ENCODE measurements around the gene ELMO3. TPM values are rescaled to one million over a fixed set of nuclear protein-coding genes. Genes with fewer than 3 reads are reported as not detected.

Gene ELMO3, protein sequence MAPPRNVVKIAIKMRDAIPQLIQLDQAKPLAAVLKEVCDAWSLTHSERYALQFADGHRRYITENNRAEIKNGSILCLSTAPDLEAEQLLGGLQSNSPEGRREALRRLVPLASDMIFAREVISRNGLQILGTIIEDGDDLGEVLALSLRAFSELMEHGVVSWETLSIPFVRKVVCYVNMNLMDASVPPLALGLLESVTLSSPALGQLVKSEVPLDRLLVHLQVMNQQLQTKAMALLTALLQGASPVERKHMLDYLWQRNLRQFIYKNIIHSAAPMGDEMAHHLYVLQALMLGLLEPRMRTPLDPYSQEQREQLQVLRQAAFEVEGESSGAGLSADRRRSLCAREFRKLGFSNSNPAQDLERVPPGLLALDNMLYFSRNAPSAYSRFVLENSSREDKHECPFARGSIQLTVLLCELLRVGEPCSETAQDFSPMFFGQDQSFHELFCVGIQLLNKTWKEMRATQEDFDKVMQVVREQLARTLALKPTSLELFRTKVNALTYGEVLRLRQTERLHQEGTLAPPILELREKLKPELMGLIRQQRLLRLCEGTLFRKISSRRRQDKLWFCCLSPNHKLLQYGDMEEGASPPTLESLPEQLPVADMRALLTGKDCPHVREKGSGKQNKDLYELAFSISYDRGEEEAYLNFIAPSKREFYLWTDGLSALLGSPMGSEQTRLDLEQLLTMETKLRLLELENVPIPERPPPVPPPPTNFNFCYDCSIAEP
- 1 to 10 TPM; 5.0 to 5.6 TPM for total RNA-seq

- POLR2A ChIA-PET, result interaction anchor here (1.3 kb wide), 1 partner anchor 27 kb away, joined by 3 read pairs; the partner anchor contains the start of gene TMEM208
- no peaks in the 10 kb centered on the region for H3K9me3 Mint-ChIP-seq
- H3K27me3 Mint-ChIP-seq, result no peaks in the 10 kb centered on the region
- no peak within 1 kb of the TSS for H3K4me3 Mint-ChIP-seq
- H3K27ac Mint-ChIP-seq, result no peak within 1 kb of the TSS
- no peak for DNase-seq
- ATAC-seq, result no peak
- peaks cover 24% of the 10 kb centered on the region for H3K4me1 Mint-ChIP-seq (ENCODE audit: low read depth)
- intact Hi-C loops (cut with micrococcal nuclease), result no loop called here
- TF ChIP-seq CTCF (IDR thresholded peaks at IDR 0.05), result no peak
- peaks cover 51% of the 10 kb centered on the region for H3K36me3 Mint-ChIP-seq (ENCODE audit: low read depth)
- CTCF ChIA-PET, result interaction anchor here (0.6 to 2.4 kb wide), 6 partner anchors 14 to 221 kb away, joined by 3 to 15 read pairs (median 3); no protein-coding TSS in a partner anchor
These were observed at the start of gene ELMO3 for GRCh38 chr16:67199011-67199807. TSS of gene ELMO3 (plus strand) at chr16:67199131. CDS start at chr16:67199327, 196 bp downstream.

DNA sequence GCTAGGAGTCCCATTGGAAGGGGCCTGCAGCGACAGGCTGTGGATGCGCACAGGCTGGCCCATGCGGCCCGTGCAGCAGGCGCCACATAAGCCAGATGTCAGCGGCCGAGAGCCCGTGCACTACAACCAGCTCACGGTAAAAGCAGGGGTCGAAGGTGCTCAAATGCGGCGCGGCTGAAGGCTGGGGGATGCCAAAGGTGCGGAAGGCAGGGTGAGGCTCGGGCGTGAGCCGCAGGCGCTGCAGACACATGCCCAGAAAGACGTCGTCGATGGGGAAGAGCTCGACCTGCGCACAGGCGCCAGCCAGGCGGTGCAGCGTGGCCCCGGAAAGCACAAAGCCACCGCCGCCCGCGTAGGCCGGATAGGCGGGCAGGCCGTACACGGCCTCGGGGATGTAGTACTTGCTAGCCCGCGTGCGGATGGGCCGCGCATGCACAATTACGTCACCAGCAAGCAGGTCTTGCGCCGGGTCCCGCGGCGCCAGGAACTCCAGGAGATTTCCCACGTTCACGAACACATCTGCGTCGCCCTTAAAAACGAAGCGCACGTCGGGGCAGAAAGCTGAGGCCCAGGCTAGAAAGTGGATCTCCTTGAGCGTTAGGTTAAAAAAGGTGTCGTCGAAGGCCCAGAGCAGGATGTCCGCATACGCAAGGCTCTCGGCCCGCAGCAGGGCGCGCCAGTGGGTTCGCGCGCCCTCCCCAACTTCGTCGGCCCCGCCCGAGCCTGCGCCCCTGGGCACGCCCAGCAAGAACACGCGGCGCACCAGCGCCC lies 49.5 kb upstream of the ELMO3 start:
- CTCF ChIA-PET, result interaction anchor here (0.8 to 2.6 kb wide), 2 partner anchors 11 to 195 kb away, joined by 3 to 8 read pairs; no protein-coding TSS in a partner anchor
- no peaks in the 10 kb centered on the region for H3K9me3 Mint-ChIP-seq
- intact Hi-C loops (cut with micrococcal nuclease), result no loop called here

GRCh38 chr16:67150047-67150832 lies 48.7 kb upstream of the ELMO3 start:
- peak; percentile 74 for DNase-seq
- Mint-ChIP-seq H3K27ac (no peak overlapping the region), H3K4me1 (ENCODE audit: low read depth) (peaks cover 17% of the 10 kb centered on the region), H3K4me3 (peak overlapping the region; percentile 3), H3K27me3 (peaks cover 21% of the 10 kb centered on the region), H3K36me3 (ENCODE audit: low read depth) (peaks cover 35% of the 10 kb centered on the region), H3K9me3 (no peaks in the 10 kb centered on the region)
- peak; percentile 43 for TF ChIP-seq CTCF (IDR thresholded peaks at IDR 0.05)
- intact Hi-C loops (cut with micrococcal nuclease), result no loop called here
- ChIA-PET POLR2A (interaction anchor here (0.9 to 1.8 kb wide), 8 partner anchors 8 to 207 kb away, joined by 3 to 5 read pairs (median 3); no protein-coding TSS in a partner anchor), CTCF (interaction anchor here (0.8 to 15.9 kb wide), 6 partner anchors 9 to 196 kb away, joined by 3 to 209 read pairs (median 6); partner anchors contain the start of genes FBXL8, HSF4, NOL3 and TRADD)
- ATAC-seq, result peak; percentile 80

More for the DNA sequence above, 49.5 kb upstream of the ELMO3 start:
- DNase-seq (no peak), ATAC-seq (peak; percentile 3)
- H3K36me3 Mint-ChIP-seq (ENCODE audit: low read depth), result peaks cover 41% of the 10 kb centered on the region
- peaks cover 15% of the 10 kb centered on the region for H3K4me1 Mint-ChIP-seq (ENCODE audit: low read depth)
- POLR2A ChIA-PET, result interaction anchor here (0.9 to 1.3 kb wide), 3 partner anchors 8 to 120 kb away, joined by 3 to 4 read pairs (median 3); no protein-coding TSS in a partner anchor
- H3K4me3 Mint-ChIP-seq, result no peak overlapping the region
- no peak overlapping the region for H3K27ac Mint-ChIP-seq
- H3K27me3 Mint-ChIP-seq, result peaks cover 19% of the 10 kb centered on the region
- TF ChIP-seq CTCF (IDR thresholded peaks at IDR 0.05), result no peak
